Endothelial cell of umbilical vein (primary cell): ENCODE results near the gene CHCHD3. TPM values are rescaled to one million over a fixed set of nuclear protein-coding genes. Genes with fewer than 3 reads are reported as not detected.

ENCODE experiments used
- BruUV-seq: library from RNA; stranded (reverse); fragments of 400-500 nt; replicated peaks from 2 replicates; lab custom pipeline; 2021; lab: Mats Ljungman, UMichigan
- CTCF ChIA-PET: fragments of 300-600, 350-600 bp; sonication (Branson Sonifier 250); formaldehyde crosslinking; loops from one replicate; lab custom pipeline; 2021; ENCODE audit warnings: antibody characterized with exemption, inconsistent platforms; lab: Charles Lee
- POLR2A ChIA-PET: fragments of 300-600, 350-600 bp; sonication (Branson Sonifier 250); formaldehyde crosslinking; loops from one replicate; lab custom pipeline; 2021; ENCODE audit warnings: antibody characterized with exemption, inconsistent platforms; lab: Charles Lee
- DNase-seq: peaks from one replicate; pipeline ENCODE4 v3.0.0-alpha.2; 2011; ENCODE audit warnings: low read depth, low spot score
- FAIRE-seq: peaks from 2 replicates; lab custom pipeline; 2011; peaks lifted over from hg19 to GRCh38; lab: Jason Lieb, UNC
- H2AFZ ChIP-seq: 2 replicates; pipeline ENCODE4 v1.6.0; 2012; ENCODE audit warnings: low read depth, low read length, control low read depth, inconsistent platforms
- H3K27ac ChIP-seq: 2 replicates; pipeline ENCODE4 v1.5.1; 2011; ENCODE audit warnings: low read depth, mild to moderate bottlenecking, control low read depth, low read length, moderate library complexity; ENCODE audit not compliant: insufficient read depth
- H3K27me3 ChIP-seq, 2 experiments: 2 replicates each; pipeline versions ENCODE4 v1.6.0 to v1.6.1; 2011; ENCODE audit warnings: low read length in 2 of 2, mixed read lengths in 1 of 2; ENCODE audit not compliant: control insufficient read depth in 2 of 2, insufficient read depth in 2 of 2
- H3K36me3 ChIP-seq, 2 experiments: 2 replicates in 1 of 2; 3 replicates in 1 of 2; pipeline ENCODE4 v1.5.1; 2011; ENCODE audit warnings: low read length in 2 of 2, mild to moderate bottlenecking in 1 of 2, moderate library complexity in 1 of 2; ENCODE audit not compliant: control insufficient read depth in 2 of 2, insufficient read depth in 2 of 2; ENCODE audit errors: extremely low read depth in 1 of 2
- H3K4me1 ChIP-seq: 3 replicates; pipeline ENCODE4 v1.5.1; 2011; ENCODE audit warnings: mild to moderate bottlenecking, low read length; ENCODE audit not compliant: control insufficient read depth, insufficient read depth; ENCODE audit errors: extremely low read depth
- H3K4me2 ChIP-seq: 2 replicates; pipeline ENCODE4 v1.6.1; 2011; ENCODE audit warnings: low read length, control low read depth, mixed read lengths; ENCODE audit not compliant: insufficient read depth
- H3K4me3 ChIP-seq, 3 experiments: fragments of 200-600 bp in 1 of 3; sonication (generic), shearing (Covaris generic) in 1 of 3; replicated peaks in 1 of 3; 2 replicates each; pipeline ENCODE4 v1.5.1; 2011 to 2016; ENCODE audit warnings: control low read depth in 3 of 3, low read length in 3 of 3, mild to moderate bottlenecking in 2 of 3, inconsistent platforms in 1 of 3, low read depth in 1 of 3, moderate library complexity in 1 of 3; ENCODE audit not compliant: insufficient read depth in 1 of 3
- H3K79me2 ChIP-seq: 2 replicates; pipeline ENCODE4 v1.6.0; 2012; ENCODE audit warnings: low read length, inconsistent platforms; ENCODE audit not compliant: control insufficient read depth, insufficient read depth
- H3K9ac ChIP-seq: replicated peaks from 2 replicates; pipeline ENCODE3; 2011; ENCODE audit warnings: low read length, control low read depth; ENCODE audit not compliant: insufficient read depth; ENCODE audit errors: extremely low read depth
- H3K9me1 ChIP-seq: replicated peaks from 3 replicates; pipeline ENCODE4 v1.6.0; 2011; ENCODE audit warnings: mild to moderate bottlenecking, low read length; ENCODE audit not compliant: control insufficient read depth, insufficient read depth; ENCODE audit errors: extremely low read depth
- H3K9me3 ChIP-seq: replicated peaks from 2 replicates; pipeline ENCODE4 v1.5.1; 2012; ENCODE audit warnings: low read length, inconsistent platforms; ENCODE audit not compliant: control insufficient read depth, insufficient read depth
- H4K20me1 ChIP-seq: replicated peaks from 2 replicates; pipeline ENCODE3; 2011; ENCODE audit warnings: mild to moderate bottlenecking, low read length; ENCODE audit not compliant: control insufficient read depth, insufficient read depth; ENCODE audit errors: extremely low read depth
- CTCF ChIP-seq, 2 donors: IDR thresholded peaks; 1 replicate in 1 of 2; 2 replicates in 1 of 2; pipeline ENCODE4 v1.5.1; 2011; ENCODE audit warnings: low read length in 2 of 2, mild to moderate bottlenecking in 2 of 2, moderate library complexity in 2 of 2, control low read depth in 1 of 2, inconsistent platforms in 1 of 2, low read depth in 1 of 2; ENCODE audit not compliant: insufficient read depth in 1 of 2; ENCODE audit errors: extremely low read depth in 1 of 2
- EZH2 ChIP-seq: IDR thresholded peaks from 2 replicates; pipeline ENCODE4 v1.6.1; 2012; ENCODE audit warnings: borderline replicate concordance, low read depth, mild to moderate bottlenecking, moderate library complexity, low read length, inconsistent platforms; ENCODE audit not compliant: severe bottlenecking
- FOS ChIP-seq: IDR thresholded peaks from 2 replicates; pipeline ENCODE4 v1.6.1; 2011; ENCODE audit warnings: mild to moderate bottlenecking, low read length, moderate library complexity, borderline replicate concordance; ENCODE audit not compliant: insufficient read depth
- GATA2 ChIP-seq: IDR thresholded peaks from 2 replicates; pipeline ENCODE4 v1.7.0; 2011; ENCODE audit warnings: low read depth, mild to moderate bottlenecking, moderate library complexity, mixed read lengths, low read length; ENCODE audit not compliant: insufficient read length, insufficient read depth
- JUN ChIP-seq: IDR thresholded peaks from 2 replicates; pipeline ENCODE4 v1.6.1; 2011; ENCODE audit warnings: borderline replicate concordance, low read depth; ENCODE audit not compliant: insufficient read length, insufficient read depth
- MAX ChIP-seq: IDR thresholded peaks from 2 replicates; pipeline ENCODE4 v1.6.1; 2011; ENCODE audit not compliant: insufficient read depth, insufficient read length
- MYC ChIP-seq: IDR thresholded peaks from one replicate; pipeline ENCODE4 v1.6.1; 2011; ENCODE audit warnings: mild to moderate bottlenecking, low read depth, low read length
- POLR2A ChIP-seq: IDR thresholded peaks from 2 replicates; pipeline ENCODE4 v1.6.1; 2012; ENCODE audit warnings: low read depth, mild to moderate bottlenecking, control low read depth, low read length
- POLR2AphosphoS5 ChIP-seq: IDR thresholded peaks from 2 replicates; pipeline ENCODE4 v1.6.1; 2012; ENCODE audit warnings: low read depth, mild to moderate bottlenecking, control low read depth, low read length, moderate library complexity; ENCODE audit not compliant: insufficient read depth
- dilution Hi-C: fragments of 300-500 bp; cut with MboI; formaldehyde crosslinking; loops from one replicate; pipeline ENCODE4 v1.15.0; 2019; ENCODE audit warnings: low sequenced_read_pairs; ENCODE audit not compliant: extremely low pct_ligation_motif_present
- intact Hi-C: fragments of 100-400 bp; cut with micrococcal nuclease; formaldehyde crosslinking; loops from one replicate; pipeline ENCODE4 v1.10.0; 2022
- polyA plus RNA-seq, 4 experiments: library from polyadenylated mRNA; depleted of rRNA in 3 of 4; stranded (reverse) in 3 of 4; unstranded in 1 of 4; fragments of >200 nt; gene quantifications; 2 replicates each; pipeline versions ENCODE4 v1.2.1 to v1.2.3, GENCODE V29; 2011 to 2012; ENCODE audit warnings: missing spikeins in 1 of 4
- total RNA-seq: library from RNA; stranded (reverse); gene quantifications from 2 replicates; pipeline ENCODE4 v1.2.3, GENCODE V29; 2021

CHCHD3 gene
- total and polyA plus RNA-seq, 2 donors (not counting 3 experiments of a cell fraction or from before 2014, with no cell fraction given) = 22.0 to 63.7 TPM

- TF ChIP-seq MYC (no peak), GATA2 (no peak), MAX (no peak), POLR2AphosphoS5 (no peak), EZH2 (no peak), FOS (no peak), POLR2A (no peak), CTCF (IDR thresholded peaks at IDR 0.05; ENCODE audit: extremely low read depth in 1 of 2, insufficient read depth in 1 of 2, low read depth in 1 of 2, low read length in 2 of 2) (no peak), JUN (no peak)
- no peak for FAIRE-seq
- Histone ChIP-seq H3K36me3 (no peaks in the 10 kb centered on the region), H3K9me1 (no peaks in the 10 kb centered on the region), H3K79me2 (no peaks in the 10 kb centered on the region), H3K9ac (no peak overlapping the region), H3K27me3 (peaks cover 14 to 17% of the 10 kb centered on the region in 2 experiments), H3K9me3 (no peaks in the 10 kb centered on the region), H3K4me3 (no peak overlapping the region), H3K4me2 (no peak overlapping the region), H3K4me1 (no peaks in the 10 kb centered on the region), H4K20me1 (no peaks in the 10 kb centered on the region), H2AFZ (no peak overlapping the region), H3K27ac (no peak overlapping the region)
- no TSS peak for BruUV-seq
- no peak for DNase-seq
- intact Hi-C loops (no loop called here), dilution Hi-C loops (no loop called here)
- CTCF ChIA-PET = no interaction called here
- POLR2A ChIA-PET = no interaction called here
Observed at GRCh38 chr7:132750096-132750495, 331.8 kb downstream of the CHCHD3 start.
